Thyroid gland (tissue), 4 donors: ENCODE data around the gene DGKB. TPM values are rescaled to one million over a fixed set of nuclear protein-coding genes. Genes with fewer than 3 reads are reported as not detected.

Source experiments
- DNase-seq, 2 donors: peaks; one replicate each; pipeline ENCODE4 v3.0.0-alpha.2; 2019
- H3K27ac ChIP-seq, 3 donors: fragments of 200-600 bp; sonication (generic); 1 replicate in 2 of 3; 2 replicates in 1 of 3; pipeline ENCODE4 v1.5.1; 2016 to 2019; ENCODE audit warnings: mild to moderate bottlenecking in 1 of 3, moderate library complexity in 1 of 3
- H3K27me3 ChIP-seq: fragments of 200-600 bp; sonication (generic); one replicate; pipeline ENCODE4 v1.5.1; 2019
- H3K36me3 ChIP-seq, 2 donors: fragments of 200-600 bp; sonication (generic); one replicate each; pipeline ENCODE4 v1.5.1; 2016 to 2019
- H3K4me1 ChIP-seq, 2 donors: fragments of 200-600 bp; sonication (generic); one replicate each; pipeline ENCODE4 v1.5.1; 2017 to 2019
- H3K4me3 ChIP-seq, 3 donors: fragments of 200-600 bp; sonication (generic); replicated peaks in 1 of 3; 1 replicate in 2 of 3; 2 replicates in 1 of 3; pipeline ENCODE4 v1.5.1; 2016; ENCODE audit warnings: mild to moderate bottlenecking in 1 of 3
- H3K9me3 ChIP-seq: fragments of 200-600 bp; sonication (generic); one replicate; pipeline ENCODE4 v1.5.1; 2017
- CTCF ChIP-seq, 6 experiments: fragments of 200-600 bp in 3 of 6; fragments of 450-650 bp in 3 of 6; sonication (generic) in 3 of 6; IDR thresholded peaks; one replicate each; pipeline ENCODE4 v1.5.1; 2016 to 2019; ENCODE audit warnings: antibody characterized with exemption in 6 of 6, mild to moderate bottlenecking in 2 of 6, inconsistent platforms in 1 of 6, moderate library complexity in 1 of 6
- POLR2A ChIP-seq, 2 donors: fragments of 450-650 bp; IDR thresholded peaks; one replicate each; pipeline ENCODE4 v1.6.1; 2017; ENCODE audit warnings: antibody characterized with exemption in 2 of 2, mild to moderate bottlenecking in 2 of 2, moderate library complexity in 1 of 2
- WGBS, 2 donors: methylation state at CpG; one replicate each; pipeline ENCODE4 v1.1.5; 2017; 5-methylcytosine and 5-hydroxymethylcytosine counted together
- intact Hi-C: fragments of 100-400 bp; cut with DNase I; formaldehyde crosslinking; loops from one replicate; pipeline ENCODE4 v1.15.1; 2023
- total RNA-seq, 4 donors: library from RNA; depleted of rRNA; stranded (reverse); fragments of >200 nt; gene quantifications; one replicate each; pipeline ENCODE4 v1.2.3, GENCODE V29; 2016

DGKB gene
- total RNA-seq, 4 donors from 2014 or later, result 0.11 to 2.1 (median 0.49) TPM; not detected in 1

GRCh38 chr7:14414274-14414986 is 488.1 kb downstream of the DGKB start:
- no peaks in the 10 kb centered on the region for H3K36me3 ChIP-seq
- TF ChIP-seq POLR2A (IDR thresholded peaks at IDR 0.05) (no peak), CTCF (IDR thresholded peaks at IDR 0.05) (no peak)
- H3K4me1 ChIP-seq, result no peaks in the 10 kb centered on the region
- no peak for DNase-seq
- H3K27me3 ChIP-seq, result no peaks in the 10 kb centered on the region
- WGBS, 2 donors, result 43 to 60% methylated on average over 3 of the region's 3 CpGs
- H3K9me3 ChIP-seq, result no peaks in the 10 kb centered on the region
- no peak overlapping the region for H3K4me3 ChIP-seq
- intact Hi-C loops, result no loop called here
- no peak overlapping the region for H3K27ac ChIP-seq

GRCh38 chr7:14407246-14408015 is 495.1 kb downstream of the DGKB start:
- Histone ChIP-seq H3K27me3 (no peaks in the 10 kb centered on the region), H3K27ac (no peak overlapping the region), H3K9me3 (no peaks in the 10 kb centered on the region), H3K4me1 (no peaks in the 10 kb centered on the region), H3K4me3 (no peak overlapping the region), H3K36me3 (no peaks in the 10 kb centered on the region)
- no peak for DNase-seq
- intact Hi-C loops, result no loop called here
- TF ChIP-seq POLR2A (IDR thresholded peaks at IDR 0.05) (no peak), CTCF (IDR thresholded peaks at IDR 0.05) (no peak)
- 66 to 68% methylated on average over 6 of the region's 6 CpGs for WGBS, 2 donors

- intact Hi-C loops, result no loop called here
- TF ChIP-seq CTCF (IDR thresholded peaks at IDR 0.05) (no peak), POLR2A (IDR thresholded peaks at IDR 0.05) (no peak)
Measured at GRCh38 chr7:14403587-14403986, 499.0 kb downstream of the DGKB start.

GRCh38 chr7:14400271-14400670 is 502.3 kb downstream of the DGKB start:
- no peaks in the 10 kb centered on the region for H3K9me3 ChIP-seq
- H3K36me3 ChIP-seq, result no peaks in the 10 kb centered on the region
- 60 to 68% methylated on average over 3 of the region's 3 CpGs for WGBS, 2 donors
- no peak for DNase-seq
- TF ChIP-seq CTCF (IDR thresholded peaks at IDR 0.05) (no peak), POLR2A (IDR thresholded peaks at IDR 0.05) (no peak)
- no peaks in the 10 kb centered on the region for H3K4me1 ChIP-seq
- H3K27ac ChIP-seq, result no peak overlapping the region
- intact Hi-C loops, result no loop called here
- no peak overlapping the region for H3K4me3 ChIP-seq
- H3K27me3 ChIP-seq, result no peaks in the 10 kb centered on the region

More at GRCh38 chr7:14403587-14403986, 499.0 kb downstream of the DGKB start:
- Histone ChIP-seq H3K36me3 (no peaks in the 10 kb centered on the region), H3K4me3 (no peak overlapping the region), H3K27ac (no peak overlapping the region), H3K27me3 (no peaks in the 10 kb centered on the region), H3K4me1 (no peaks in the 10 kb centered on the region), H3K9me3 (no peaks in the 10 kb centered on the region)
- DNase-seq, result no peak
- 89 to 92% methylated on average over 2 of the region's 2 CpGs for WGBS, 2 donors

GRCh38 chr7:14398526-14398925 is 504.0 kb downstream of the DGKB start:
- no peaks in the 10 kb centered on the region for H3K27me3 ChIP-seq
- no peak for DNase-seq
- H3K36me3 ChIP-seq, result no peaks in the 10 kb centered on the region
- no peaks in the 10 kb centered on the region for H3K4me1 ChIP-seq
- H3K27ac ChIP-seq, result no peak overlapping the region
- intact Hi-C loops, result no loop called here
- no peaks in the 10 kb centered on the region for H3K9me3 ChIP-seq
- TF ChIP-seq POLR2A (IDR thresholded peaks at IDR 0.05), result no peak
- no peak for TF ChIP-seq CTCF (IDR thresholded peaks at IDR 0.05)
- no peak overlapping the region for H3K4me3 ChIP-seq
